Liver (tissue), 9 donors: ENCODE data around the gene PPM1G. TPM values are rescaled to one million over a fixed set of nuclear protein-coding genes. Genes with fewer than 3 reads are reported as not detected.
"Not testable (repeated sequence)": the region's sequence is repeated elsewhere in the genome, so short reads cannot be mapped to it uniquely, and the experiment has no call there.

ENCODE experiments used
- DNase-seq: peaks from one replicate; pipeline ENCODE4 v3.0.0-alpha.2; 2017; ENCODE audit warnings: low spot score
- H3K27ac ChIP-seq, 2 donors: one replicate each; pipeline ENCODE4 v1.7.0; 2013; ENCODE audit warnings: inconsistent platforms in 2 of 2, low read length in 2 of 2, control low read depth in 1 of 2, low read depth in 1 of 2, mild to moderate bottlenecking in 1 of 2
- H3K27me3 ChIP-seq, 4 donors: one replicate each; pipeline versions ENCODE4 v1.6.1 to v1.7.0; 2013; ENCODE audit warnings: low read length in 3 of 4, inconsistent platforms in 1 of 4, mild to moderate bottlenecking in 1 of 4, moderate library complexity in 1 of 4; ENCODE audit not compliant: control insufficient read depth in 4 of 4, insufficient read depth in 4 of 4
- H3K36me3 ChIP-seq, 4 donors: one replicate each; pipeline versions ENCODE4 v1.6.1 to v1.7.0; 2013; ENCODE audit warnings: low read length in 3 of 4, mild to moderate bottlenecking in 3 of 4, low read depth in 1 of 4, moderate library complexity in 1 of 4; ENCODE audit not compliant: control insufficient read depth in 4 of 4, insufficient read depth in 3 of 4
- H3K4me1 ChIP-seq, 4 donors: one replicate each; pipeline versions ENCODE4 v1.6.1 to v1.7.0; 2013; ENCODE audit warnings: low read length in 3 of 4, mild to moderate bottlenecking in 3 of 4, moderate library complexity in 1 of 4; ENCODE audit not compliant: control insufficient read depth in 4 of 4, insufficient read depth in 4 of 4
- H3K4me3 ChIP-seq, 3 donors: one replicate each; pipeline versions ENCODE4 v1.6.1 to v1.7.0; 2013; ENCODE audit warnings: low read length in 3 of 3, control low read depth in 1 of 3, low read depth in 1 of 3, mild to moderate bottlenecking in 1 of 3
- H3K9ac ChIP-seq, 2 donors: one replicate each; pipeline ENCODE4 v1.7.0; 2013; ENCODE audit warnings: low read length in 2 of 2, mild to moderate bottlenecking in 2 of 2, moderate library complexity in 2 of 2, control low read depth in 1 of 2, low read depth in 1 of 2
- H3K9me3 ChIP-seq, 4 donors: one replicate each; pipeline versions ENCODE4 v1.6.1 to v1.7.0; 2013; ENCODE audit warnings: low read length in 3 of 4; ENCODE audit not compliant: control insufficient read depth in 4 of 4
- ATF3 ChIP-seq: IDR thresholded peaks from 2 replicates; pipeline ENCODE4 v1.6.1; 2016; ENCODE audit warnings: antibody characterized with exemption
- CTCF ChIP-seq: fragments of 150-350 bp; IDR thresholded peaks from 2 replicates; pipeline ENCODE4 v1.5.1; 2017; ENCODE audit warnings: improper control_type of control experiment, low read depth, low read length; ENCODE audit not compliant: missing input control
- GABPA ChIP-seq, 2 donors: IDR thresholded peaks in 1 of 2; conservative IDR thresholded peaks in 1 of 2; 2 replicates each; pipeline ENCODE4 v1.6.1; 2016; ENCODE audit warnings: antibody characterized with exemption in 2 of 2, mild to moderate bottlenecking in 1 of 2, moderate library complexity in 1 of 2
- REST ChIP-seq: IDR thresholded peaks from 2 replicates; pipeline ENCODE4 v1.6.1; 2016; ENCODE audit warnings: antibody characterized with exemption, mild to moderate bottlenecking
- WGBS: extraction: QIAGEN DNeasy Blood & Tissue Kit; methylation state at CpG from one replicate; pipeline ENCODE4 v1.1.7; 2013; 5-methylcytosine and 5-hydroxymethylcytosine counted together
- polyA plus RNA-seq, 2 donors: library from polyadenylated mRNA; stranded (reverse) in 1 of 2; unstranded in 1 of 2; fragments of 200-250 nt in 1 of 2; fragments of >200 nt in 1 of 2; fragmentation: Nextera tagmentation in 1 of 2; extraction: Ambion mirVana in 1 of 2; gene quantifications; one replicate each; pipeline versions ENCODE4 v1.2.1 to v1.2.3, GENCODE V29; 2013 to 2015
- total RNA-seq, 2 donors: library from RNA; depleted of rRNA; stranded (reverse); fragments of >200 nt; gene quantifications; one replicate each; pipeline ENCODE4 v1.2.3, GENCODE V29; 2014
- donor health status: healthy.
- donor health status: healthy.
- donor health status: healthy.
- donor health status: healthy.
- donor health status: healthy.

Gene PPM1G
- total and polyA plus RNA-seq, 4 donors = 26.4 to 45.5 (median 33.1) TPM

- Histone ChIP-seq H3K4me1 (peaks cover 10 to 29% (median 25%) of the 10 kb centered on the region in 4 donors), H3K4me3 (no peak overlapping the region), H3K27ac (no peak overlapping the region), H3K36me3 (peaks cover 0 to 2% (median 0%) of the 10 kb centered on the region in 4 donors), H3K9ac (no peak overlapping the region), H3K9me3 (no peaks in the 10 kb centered on the region), H3K27me3 (no peaks in the 10 kb centered on the region)
- no peak for TF ChIP-seq GABPA (IDR thresholded peaks at IDR 0.05 in 1 of 2, conservative IDR thresholded peaks at IDR 0.05 in 1 of 2)
- no peak for TF ChIP-seq CTCF
- no peak for TF ChIP-seq REST
- no peak for TF ChIP-seq ATF3
- DNase-seq = no peak
- 67% methylated on average over 7 of the region's 7 CpGs for WGBS
Measured at GRCh38 chr2:27353762-27354596, 55.4 kb downstream of the PPM1G start.

GRCh38 chr2:27353386-27353761, 56.0 kb downstream of the PPM1G start:
- peaks cover 10 to 29% (median 25%) of the 10 kb centered on the region in 4 donors for H3K4me1 ChIP-seq

GRCh38 chr2:27351802-27352598, 57.4 kb downstream of the PPM1G start:
- peaks cover 7 to 24% (median 18%) of the 10 kb centered on the region in 4 donors for H3K4me1 ChIP-seq
- DNase-seq = no peak

More at GRCh38 chr2:27353386-27353761, 56.0 kb downstream of the PPM1G start:
- not testable (repeated sequence) for H3K36me3 ChIP-seq, H3K27me3 ChIP-seq, H3K9ac ChIP-seq, H3K9me3 ChIP-seq, H3K4me3 ChIP-seq, DNase-seq, H3K27ac ChIP-seq
- WGBS = 95% methylated on average over 5 of the region's 5 CpGs

More at GRCh38 chr2:27351802-27352598, 57.4 kb downstream of the PPM1G start:
- Histone ChIP-seq H3K27ac (no peak overlapping the region), H3K9ac (no peak overlapping the region), H3K27me3 (no peaks in the 10 kb centered on the region), H3K9me3 (no peaks in the 10 kb centered on the region), H3K4me3 (no peak overlapping the region), H3K36me3 (peaks cover 0 to 2% (median 0%) of the 10 kb centered on the region in 4 donors)
- WGBS = 89% methylated on average over 6 of the region's 6 CpGs
- TF ChIP-seq REST = no peak
